ENCODE measurements around the gene SAP30BP.
"Not testable (repeated sequence)": the region's sequence is repeated elsewhere in the genome, so short reads cannot be mapped to it uniquely, and the experiment has no call there.

Gene SAP30BP

DNA sequence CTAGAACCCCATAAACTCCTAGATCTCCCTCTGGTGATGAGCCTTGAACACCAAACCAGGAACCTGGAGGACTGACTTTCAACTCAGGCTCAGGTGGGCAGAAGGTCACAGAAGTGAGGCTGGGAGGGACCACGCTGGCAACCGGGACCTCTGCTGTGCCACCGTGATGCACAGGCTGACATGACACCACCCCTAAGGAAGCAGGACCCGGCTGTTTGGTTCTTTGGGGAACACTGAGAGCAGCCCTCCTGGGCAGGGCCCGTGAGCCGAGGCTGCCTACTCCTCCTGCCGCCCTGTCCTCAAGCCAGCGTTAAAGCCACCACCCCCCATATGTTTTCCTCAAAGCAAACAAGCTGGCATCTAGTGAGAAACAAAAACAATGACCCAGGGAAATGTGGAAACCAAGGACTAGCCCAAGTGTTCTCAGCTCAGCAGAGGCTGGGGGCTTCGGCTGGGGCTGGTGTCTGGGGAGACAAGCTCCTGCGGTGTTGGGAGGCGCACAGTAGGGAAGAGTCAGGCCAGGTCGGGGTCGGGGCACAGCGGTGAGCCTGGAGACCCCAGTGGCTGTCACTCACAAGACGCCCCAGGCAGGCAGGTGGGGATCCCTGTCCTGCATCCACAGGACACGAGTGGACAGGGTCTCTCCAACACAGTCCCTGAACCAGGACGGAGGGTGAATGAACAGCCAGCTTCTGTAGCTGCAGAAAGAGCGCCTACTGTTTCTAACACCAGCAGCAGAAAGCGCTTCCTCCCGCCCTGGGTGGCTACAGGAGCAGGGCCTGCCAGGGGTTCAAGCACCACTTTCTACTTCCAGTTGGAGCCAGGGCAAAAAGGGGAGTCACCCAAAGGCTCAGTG lies 32.2 kb upstream of the SAP30BP start:
- no peak for FAIRE-seq

DNA sequence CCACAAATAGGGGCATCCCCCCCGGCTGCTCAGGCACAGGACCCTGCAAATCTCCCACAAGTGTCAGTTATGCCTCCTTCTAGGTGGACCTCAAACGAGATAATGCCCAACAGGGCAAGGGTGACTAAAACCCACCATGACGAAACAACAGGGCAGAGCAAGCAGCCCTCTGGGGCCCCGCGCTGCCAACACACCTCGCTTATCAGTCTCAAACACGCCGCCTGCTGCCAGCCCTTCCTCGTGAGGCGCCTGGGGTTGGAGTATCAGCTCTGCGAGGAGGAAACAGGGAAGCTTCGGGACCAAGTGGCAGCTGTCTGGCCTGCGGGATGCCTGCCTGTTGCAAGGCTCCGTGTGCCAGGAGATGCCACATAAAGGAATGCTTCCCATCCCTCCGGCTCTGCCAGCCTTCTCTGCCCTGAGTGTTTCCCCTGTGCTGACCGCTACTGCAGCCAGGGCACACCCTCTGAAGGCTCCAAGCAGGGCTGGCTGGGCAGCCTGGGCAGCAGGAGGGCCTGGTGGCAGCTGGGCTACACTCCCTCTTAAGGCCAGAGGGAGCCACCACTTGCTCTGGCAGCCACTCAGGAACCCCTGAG lies 31.4 kb upstream of the SAP30BP start:
- no peak for FAIRE-seq

DNA sequence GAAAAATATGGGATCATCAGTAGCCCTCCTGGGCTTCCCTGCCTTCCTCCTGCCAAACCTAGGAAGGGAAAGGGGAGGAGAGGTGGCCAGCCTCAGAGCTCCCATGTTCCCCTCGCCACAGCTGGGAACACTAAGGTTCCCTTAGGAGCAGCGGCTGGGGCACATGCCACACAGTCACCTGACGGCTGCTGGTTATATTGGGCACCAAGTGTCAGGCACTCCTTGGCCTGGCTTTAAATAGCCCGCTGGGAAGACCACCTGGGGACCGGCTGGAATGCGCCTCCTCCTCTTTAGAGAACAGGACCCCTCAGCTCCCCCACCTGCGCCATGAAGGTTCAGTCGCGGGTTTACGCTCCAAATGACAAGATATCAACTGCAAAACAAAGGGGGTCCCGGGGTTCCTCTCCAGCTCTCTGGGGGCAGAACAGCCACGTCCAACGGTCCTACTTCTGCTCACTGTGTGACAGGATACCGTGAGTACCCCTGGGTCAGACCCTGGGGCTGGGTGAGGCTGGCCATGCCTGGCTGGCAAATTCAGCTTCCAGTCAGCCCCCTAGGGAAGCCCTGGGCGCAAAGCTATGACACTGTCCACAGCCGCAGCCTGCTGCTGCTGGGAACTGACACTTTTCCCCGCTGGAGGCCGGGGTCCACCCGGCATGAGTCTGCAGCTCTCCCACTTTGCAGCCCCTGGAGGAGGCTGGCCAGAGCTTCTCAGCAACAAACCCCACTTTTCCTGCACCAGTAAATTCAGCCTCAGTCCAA lies 30.6 kb upstream of the SAP30BP start:
- no peak for FAIRE-seq

DNA sequence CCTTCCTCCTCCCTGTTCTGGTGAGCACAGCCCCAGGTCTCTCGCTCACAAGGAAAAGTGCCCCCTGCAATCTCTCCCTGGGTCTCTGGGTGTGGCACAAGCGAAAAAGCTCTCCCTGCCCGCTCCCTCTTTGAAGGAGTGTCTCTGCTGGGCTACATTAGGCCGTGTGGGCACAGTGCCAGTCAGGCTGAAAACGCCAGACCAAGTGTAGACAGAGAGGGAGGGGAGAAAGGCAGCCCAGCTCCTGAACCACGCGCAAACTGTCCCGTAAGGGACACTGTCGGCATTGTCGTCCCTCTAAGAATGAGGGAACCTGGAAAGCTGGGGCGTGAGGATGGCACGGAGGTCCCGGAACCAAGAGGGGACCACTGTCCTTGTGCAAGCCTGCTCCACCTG lies 30.0 kb upstream of the SAP30BP start:
- FAIRE-seq: no peak

DNA sequence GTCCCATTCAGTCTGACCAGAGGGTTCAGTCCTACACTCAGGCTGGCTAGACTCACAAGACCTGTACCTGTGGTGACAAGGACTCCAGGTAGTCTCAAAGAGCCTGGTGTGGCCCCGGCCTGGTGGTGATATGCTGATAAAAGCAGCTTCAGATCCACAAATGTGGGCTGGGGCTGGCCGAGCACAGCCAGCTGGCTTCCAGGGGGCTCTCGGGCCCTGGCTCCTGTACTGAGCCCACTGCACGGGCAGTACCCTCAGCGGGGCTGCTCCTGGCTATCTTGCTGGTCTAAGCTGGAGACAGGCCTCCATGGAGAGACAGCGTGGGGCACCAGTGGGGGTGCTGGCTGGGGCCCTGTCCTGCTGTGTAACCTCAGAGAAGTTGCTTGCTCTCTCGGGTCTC lies 29.6 kb upstream of the SAP30BP start:
- no peak for FAIRE-seq

- FAIRE-seq: not testable (repeated sequence)
Observed at GRCh38 chr17:75638039-75638438, 29.1 kb upstream of the SAP30BP start.

DNA sequence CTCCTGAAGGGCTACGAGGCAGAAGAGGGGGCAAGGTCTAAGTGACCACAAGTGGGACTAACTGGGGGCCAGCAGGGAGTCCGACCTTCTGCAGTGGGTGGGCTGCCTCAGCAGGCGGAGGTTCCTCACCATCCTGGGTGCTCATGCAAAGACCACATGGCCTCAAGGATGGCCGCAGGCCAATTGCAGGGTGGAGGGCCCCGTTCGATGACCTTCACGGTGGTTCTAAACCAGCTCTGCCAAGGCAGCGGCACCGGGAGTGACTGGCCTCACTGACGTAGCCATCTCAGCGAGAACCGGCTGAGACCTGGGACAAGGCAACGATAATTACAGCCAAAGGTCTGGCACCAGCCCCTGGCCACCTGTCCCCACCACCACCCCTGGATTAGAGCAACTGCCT lies 28.2 kb upstream of the SAP30BP start:
- no peak for FAIRE-seq

DNA sequence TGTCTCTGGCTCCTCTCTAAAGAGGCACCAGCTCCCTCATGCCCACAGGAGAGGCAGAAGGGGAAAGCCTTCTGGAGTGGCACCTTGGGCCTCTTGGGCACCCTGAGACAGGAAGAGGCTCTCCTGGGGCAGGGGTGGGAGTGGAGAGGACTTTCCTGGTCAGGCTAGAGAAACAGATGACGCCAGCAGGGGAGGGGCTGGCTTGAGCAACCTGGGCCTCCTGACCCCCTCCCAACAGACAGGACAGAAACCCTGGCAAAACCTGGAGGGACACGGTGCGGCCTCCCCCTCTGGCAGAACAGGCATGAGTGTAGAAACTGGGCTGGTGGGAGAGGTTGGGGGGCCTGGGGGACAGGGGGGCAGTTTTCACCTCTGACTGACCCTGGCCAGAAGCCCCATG lies 27.8 kb upstream of the SAP30BP start:
- no peak for FAIRE-seq

- no peak for FAIRE-seq
Observed at GRCh38 chr17:75639771-75640555, 27.2 kb upstream of the SAP30BP start.

- FAIRE-seq: no peak
Observed at GRCh38 chr17:75640556-75641119, 26.5 kb upstream of the SAP30BP start.

DNA sequence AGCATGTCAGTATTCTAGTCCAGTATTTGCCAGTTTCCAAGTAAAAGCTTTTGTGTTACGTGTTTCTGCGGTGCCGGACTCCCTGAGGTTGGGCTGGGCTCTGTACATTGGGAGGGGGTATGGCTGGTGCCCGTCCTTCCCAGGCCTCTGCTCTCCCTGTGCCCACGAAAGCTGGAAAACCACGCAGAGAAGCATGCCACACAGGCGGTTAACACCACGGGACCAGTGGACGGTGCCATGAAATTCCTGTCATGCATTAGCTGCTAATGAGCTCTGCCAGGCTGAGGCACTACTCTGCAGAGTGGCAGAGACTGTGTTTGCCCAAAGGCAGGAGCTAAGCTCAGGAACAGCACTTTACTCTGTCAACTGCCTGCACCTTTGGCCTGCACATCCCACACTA lies 25.8 kb upstream of the SAP30BP start:
- FAIRE-seq: no peak

DNA sequence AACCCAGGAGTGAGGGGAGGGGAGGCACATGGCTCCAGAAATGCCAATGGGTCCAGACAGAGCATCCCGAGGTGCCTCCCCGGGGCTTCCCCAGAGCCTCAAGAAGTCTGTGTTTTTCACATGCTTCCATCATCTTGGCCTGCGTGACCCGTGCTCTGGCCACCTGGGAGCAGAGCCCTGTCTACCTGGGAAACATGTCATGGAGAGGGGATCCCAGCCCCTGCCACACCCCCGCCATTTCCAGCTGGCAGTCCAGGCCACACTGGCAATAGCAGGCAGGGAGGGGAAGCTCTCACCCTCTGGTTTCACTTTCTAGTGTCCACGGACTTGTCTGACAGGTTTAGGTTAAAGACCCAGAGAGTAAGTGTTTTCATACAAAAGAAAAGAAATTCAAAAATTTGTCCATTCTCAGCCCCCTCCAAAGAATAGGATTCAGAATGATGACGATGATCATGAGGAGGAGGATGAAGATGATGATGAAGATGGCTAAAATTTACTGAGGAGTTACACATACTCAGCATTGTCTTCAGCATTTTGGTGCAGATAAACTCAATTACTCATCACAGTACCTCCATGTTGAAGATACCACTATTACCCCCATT lies 24.9 kb upstream of the SAP30BP start:
- FAIRE-seq: no peak

GRCh38 chr17:75642784-75643642 lies 24.1 kb upstream of the SAP30BP start:
- FAIRE-seq: no peak

DNA sequence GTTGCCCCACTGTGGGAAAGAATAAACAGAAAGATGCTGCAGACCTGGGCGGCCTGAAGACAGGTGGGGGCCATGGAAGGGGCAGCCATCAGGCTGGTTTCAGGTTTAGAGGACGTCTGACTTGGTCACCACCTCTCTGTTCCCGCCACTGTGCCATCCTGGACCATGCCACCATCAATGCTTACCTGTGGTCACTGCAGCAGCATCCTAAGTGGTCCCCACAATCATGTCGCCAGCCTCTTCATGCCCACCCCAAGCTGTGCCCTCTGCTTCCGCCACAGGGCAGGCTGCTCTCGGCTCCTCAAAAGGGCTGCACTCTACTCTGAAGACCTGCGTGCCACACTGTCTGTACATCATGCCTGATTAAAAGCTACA lies 23.5 kb upstream of the SAP30BP start:
- no peak for FAIRE-seq

DNA sequence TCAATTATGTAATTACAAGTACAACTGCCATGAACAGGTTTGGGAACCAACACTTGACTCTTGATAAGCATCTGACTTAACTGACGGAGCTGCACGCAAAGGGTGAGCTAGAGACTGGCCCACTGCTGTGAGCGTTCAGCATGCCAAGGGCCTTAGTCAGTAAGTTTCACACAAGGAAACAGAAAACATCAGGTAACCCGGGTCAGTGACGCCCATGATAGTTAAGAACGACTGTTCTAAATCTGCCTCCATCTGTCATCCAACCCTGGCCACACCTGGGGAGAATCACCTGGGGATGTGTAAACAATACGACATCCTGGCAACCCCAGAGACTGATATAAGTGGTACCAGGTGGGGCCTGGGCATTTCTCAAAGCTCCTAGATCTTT lies 21.6 kb upstream of the SAP30BP start:
- FAIRE-seq: no peak

DNA sequence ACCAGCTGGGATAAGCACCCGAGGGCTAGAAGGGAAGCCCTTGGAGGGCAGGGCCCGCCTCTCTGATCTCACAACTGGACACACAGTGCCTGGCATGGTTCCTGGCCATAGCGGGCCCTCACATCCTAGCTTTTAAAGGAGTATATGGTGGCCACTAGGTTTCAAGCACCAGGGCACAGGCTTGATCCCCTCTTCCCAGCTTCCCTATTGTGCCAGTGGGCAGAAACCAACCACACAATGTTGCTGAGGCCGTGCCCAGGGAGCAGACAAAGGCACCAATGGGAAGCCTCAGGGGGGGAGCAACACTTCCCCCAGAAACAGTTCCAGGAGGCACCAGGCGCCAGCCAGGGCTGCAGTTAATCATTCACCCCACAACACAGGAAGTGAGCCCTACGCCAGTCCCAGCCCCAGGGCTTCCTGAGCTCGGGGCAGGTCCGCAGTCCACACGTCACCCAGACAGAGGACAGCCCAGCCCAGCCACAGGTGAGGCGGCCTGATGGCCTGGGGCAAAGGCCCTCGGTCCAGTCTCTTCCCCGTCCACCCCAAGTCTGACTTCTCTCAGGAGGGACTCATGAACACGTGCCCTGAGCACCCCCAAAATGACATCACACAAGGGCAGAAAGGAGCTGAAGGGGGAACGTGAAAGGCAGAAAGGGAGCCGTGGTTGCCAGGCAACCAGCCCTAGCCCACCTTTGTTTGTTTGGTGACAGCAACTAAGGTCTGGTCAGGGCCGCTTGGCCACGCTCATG lies 21.1 kb upstream of the SAP30BP start:
- FAIRE-seq: no peak

DNA sequence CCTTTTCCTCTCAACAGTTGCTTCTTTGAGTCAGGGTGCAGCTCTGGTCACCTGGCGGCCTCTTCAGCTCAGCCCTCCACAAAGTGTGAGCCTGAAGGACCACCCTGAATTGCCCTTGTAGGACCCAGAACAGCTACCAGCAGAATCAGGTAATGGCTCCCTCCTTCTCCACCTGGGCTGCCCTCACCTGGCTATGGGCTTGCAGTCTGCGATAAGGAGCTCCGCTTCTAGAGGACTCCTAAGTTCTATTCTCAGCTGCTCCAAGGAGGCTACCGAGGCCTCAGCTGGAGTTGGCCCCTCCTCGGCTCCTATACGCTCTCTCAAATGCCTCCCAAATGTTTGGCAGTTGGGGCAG lies 20.5 kb upstream of the SAP30BP start:
- no peak for FAIRE-seq

- FAIRE-seq: no peak
Observed at GRCh38 chr17:75647061-75647460, 20.1 kb upstream of the SAP30BP start.

DNA sequence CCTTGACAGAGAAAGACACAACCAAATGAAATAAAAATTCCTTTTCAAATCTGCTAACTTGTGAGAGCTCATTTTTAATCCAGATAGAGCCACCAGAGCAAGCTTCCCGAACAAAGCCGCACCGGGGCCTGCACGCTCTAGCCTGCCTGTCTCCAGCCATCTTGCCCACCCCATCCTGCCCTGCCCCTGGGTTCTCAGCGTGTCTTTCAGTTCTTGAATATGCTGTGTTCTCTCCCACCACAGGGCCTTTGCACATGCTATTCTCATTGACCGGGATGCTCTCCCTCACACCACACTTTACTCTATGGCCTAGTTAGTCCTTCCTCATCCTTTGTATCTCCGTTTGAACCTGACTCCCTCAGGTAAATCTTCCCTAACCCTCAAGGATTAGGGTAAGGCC lies 19.2 kb upstream of the SAP30BP start:
- no peak for FAIRE-seq

DNA sequence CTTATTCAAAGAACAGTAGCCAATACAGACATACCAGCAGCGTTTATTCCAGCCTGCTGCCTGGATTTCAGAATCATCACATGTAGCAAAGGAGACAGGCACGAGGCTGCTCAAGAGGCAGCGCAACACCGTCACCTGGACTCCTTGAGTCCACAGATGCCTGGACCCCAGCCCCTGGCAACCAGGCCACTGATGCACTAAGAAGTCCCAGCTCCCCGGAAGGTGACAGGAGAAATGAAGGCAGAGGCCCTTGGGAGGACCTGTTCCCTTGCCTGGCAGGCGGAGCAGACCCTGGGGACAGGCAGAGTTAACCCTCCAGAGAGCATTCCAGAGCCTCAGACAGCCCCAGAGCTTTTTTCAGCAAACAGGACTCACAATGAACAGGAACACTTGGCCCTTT lies 17.5 kb upstream of the SAP30BP start:
- no peak for FAIRE-seq

DNA sequence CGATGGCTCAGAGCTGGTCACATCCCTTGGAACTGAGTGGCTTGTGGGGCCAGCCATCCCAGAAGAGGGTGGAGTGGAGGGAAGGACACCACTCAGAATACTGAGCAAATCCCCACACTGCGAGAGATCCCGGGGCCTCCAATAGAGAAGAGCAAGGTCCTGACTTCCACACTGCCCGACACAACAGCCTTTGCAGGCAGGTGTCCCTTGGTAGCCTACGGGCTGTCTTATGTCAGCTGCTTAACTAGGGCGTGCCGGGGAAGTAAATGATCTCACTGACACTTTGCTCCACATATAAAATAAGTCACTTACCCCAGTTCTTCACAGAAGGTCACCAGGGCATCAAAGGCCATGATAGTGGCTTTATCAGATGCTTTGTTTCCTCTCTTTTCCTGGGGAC lies 16.3 kb upstream of the SAP30BP start:
- FAIRE-seq: no peak
